H1 (cell line): Measurements from ENCODE around the gene MRPL40.

Experiments
- POLR2AphosphoS5 ChIP-seq: IDR thresholded peaks from 2 replicates; pipeline ENCODE4 v1.6.1; 2011; ENCODE audit warnings: low read depth, low read length
- SP1 ChIP-seq: IDR thresholded peaks from 2 replicates; pipeline ENCODE4 v1.6.1; 2011; ENCODE audit warnings: low read depth, low read length
- TF ChIP-seq, protein P1 (sequence below), 3 experiments: IDR thresholded peaks; 1 replicate in 2 of 3; 2 replicates in 1 of 3; pipeline versions ENCODE4 v1.5.1 to v1.6.1; 2011; ENCODE audit warnings: low read length in 3 of 3, mild to moderate bottlenecking in 3 of 3, inconsistent platforms in 2 of 3, low read depth in 1 of 3, moderate library complexity in 1 of 3; ENCODE audit not compliant: insufficient read depth in 1 of 3; ENCODE audit errors: control extremely low read depth in 1 of 3

GRCh38 chr22:19477321-19478044, 45.1 kb downstream of the MRPL40 start:
- TF ChIP-seq SP1 (no peak), POLR2AphosphoS5 (no peak)
- TF ChIP-seq, protein P1, sequence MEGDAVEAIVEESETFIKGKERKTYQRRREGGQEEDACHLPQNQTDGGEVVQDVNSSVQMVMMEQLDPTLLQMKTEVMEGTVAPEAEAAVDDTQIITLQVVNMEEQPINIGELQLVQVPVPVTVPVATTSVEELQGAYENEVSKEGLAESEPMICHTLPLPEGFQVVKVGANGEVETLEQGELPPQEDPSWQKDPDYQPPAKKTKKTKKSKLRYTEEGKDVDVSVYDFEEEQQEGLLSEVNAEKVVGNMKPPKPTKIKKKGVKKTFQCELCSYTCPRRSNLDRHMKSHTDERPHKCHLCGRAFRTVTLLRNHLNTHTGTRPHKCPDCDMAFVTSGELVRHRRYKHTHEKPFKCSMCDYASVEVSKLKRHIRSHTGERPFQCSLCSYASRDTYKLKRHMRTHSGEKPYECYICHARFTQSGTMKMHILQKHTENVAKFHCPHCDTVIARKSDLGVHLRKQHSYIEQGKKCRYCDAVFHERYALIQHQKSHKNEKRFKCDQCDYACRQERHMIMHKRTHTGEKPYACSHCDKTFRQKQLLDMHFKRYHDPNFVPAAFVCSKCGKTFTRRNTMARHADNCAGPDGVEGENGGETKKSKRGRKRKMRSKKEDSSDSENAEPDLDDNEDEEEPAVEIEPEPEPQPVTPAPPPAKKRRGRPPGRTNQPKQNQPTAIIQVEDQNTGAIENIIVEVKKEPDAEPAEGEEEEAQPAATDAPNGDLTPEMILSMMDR (IDR thresholded peaks at IDR 0.05; ENCODE audit: control extremely low read depth in 1 of 3, insufficient read depth in 1 of 3, low read depth in 1 of 3, low read length in 3 of 3) = no peak
